ENCODE measurements around the gene ASB16.

ASB16 gene

GRCh38 chr17:44212507-44213402 is 42.3 kb downstream of the ASB16 start:
- TF ChIP-seq BACH2 (CRISPR knock-in tag; IDR thresholded peaks at IDR 0.05; ENCODE audit: borderline replicate concordance) (no peak), PPARA (CRISPR knock-in tag; IDR thresholded peaks at IDR 0.05; ENCODE audit: borderline replicate concordance) (no peak), CREB5 (CRISPR knock-in tag; IDR thresholded peaks at IDR 0.05; ENCODE audit: low read depth) (no peak), ZFP30 (CRISPR knock-in tag; IDR thresholded peaks at IDR 0.05) (no peak), PATZ1 (CRISPR knock-in tag; IDR thresholded peaks at IDR 0.05; ENCODE audit: borderline replicate concordance) (no peak)
- TF ChIP-seq, protein P1, sequence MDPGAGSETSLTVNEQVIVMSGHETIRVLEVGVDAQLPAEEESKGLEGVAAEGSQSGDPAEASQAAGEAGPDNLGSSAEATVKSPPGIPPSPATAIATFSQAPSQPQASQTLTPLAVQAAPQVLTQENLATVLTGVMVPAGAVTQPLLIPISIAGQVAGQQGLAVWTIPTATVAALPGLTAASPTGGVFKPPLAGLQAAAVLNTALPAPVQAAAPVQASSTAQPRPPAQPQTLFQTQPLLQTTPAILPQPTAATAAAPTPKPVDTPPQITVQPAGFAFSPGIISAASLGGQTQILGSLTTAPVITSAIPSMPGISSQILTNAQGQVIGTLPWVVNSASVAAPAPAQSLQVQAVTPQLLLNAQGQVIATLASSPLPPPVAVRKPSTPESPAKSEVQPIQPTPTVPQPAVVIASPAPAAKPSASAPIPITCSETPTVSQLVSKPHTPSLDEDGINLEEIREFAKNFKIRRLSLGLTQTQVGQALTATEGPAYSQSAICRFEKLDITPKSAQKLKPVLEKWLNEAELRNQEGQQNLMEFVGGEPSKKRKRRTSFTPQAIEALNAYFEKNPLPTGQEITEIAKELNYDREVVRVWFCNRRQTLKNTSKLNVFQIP (CRISPR knock-in tag; IDR thresholded peaks at IDR 0.05; ENCODE audit: borderline replicate concordance, low read depth): no peak
- ATAC-seq: no peak

DNA sequence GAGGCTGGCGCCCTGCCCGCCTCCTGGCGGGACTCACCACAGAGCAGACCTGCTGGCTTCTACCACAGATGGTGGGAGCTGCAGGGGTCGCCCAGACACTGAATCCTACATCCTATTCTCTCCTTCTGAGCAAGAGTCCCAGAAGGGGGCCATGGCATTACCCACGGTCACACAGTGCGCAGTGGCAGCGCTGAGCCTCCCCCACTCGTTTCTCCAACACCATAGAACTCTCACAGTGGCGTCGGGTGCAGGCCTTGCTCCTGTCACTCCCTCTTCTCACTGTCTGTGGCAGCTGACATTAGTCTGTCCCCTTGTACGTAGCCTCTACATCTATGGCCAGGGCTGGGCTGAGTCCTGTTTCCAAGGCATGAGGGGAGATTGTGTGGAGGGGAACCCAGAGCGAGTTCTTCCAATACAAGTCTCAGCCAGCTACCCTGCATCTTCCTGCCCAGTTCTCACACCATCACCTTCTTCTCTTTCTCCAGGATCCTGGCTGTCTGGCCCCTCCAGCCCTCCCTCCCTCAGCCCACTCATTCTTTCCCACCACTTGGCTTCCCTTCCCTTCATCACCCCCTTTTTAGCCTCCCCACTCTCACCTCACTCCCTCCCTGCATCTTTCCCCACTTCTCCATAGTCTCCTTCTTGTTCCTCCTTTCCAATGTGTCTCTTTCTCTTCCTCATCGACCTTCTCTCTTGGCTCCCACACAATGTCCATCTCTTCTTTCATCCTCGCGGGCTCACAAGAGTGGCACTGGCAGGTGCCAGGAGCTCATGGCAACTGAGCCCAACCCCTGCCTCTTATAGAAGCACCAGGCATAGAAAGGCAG is 43.1 kb downstream of the ASB16 start:
- ATAC-seq: no peak
- TF ChIP-seq, protein P2, sequence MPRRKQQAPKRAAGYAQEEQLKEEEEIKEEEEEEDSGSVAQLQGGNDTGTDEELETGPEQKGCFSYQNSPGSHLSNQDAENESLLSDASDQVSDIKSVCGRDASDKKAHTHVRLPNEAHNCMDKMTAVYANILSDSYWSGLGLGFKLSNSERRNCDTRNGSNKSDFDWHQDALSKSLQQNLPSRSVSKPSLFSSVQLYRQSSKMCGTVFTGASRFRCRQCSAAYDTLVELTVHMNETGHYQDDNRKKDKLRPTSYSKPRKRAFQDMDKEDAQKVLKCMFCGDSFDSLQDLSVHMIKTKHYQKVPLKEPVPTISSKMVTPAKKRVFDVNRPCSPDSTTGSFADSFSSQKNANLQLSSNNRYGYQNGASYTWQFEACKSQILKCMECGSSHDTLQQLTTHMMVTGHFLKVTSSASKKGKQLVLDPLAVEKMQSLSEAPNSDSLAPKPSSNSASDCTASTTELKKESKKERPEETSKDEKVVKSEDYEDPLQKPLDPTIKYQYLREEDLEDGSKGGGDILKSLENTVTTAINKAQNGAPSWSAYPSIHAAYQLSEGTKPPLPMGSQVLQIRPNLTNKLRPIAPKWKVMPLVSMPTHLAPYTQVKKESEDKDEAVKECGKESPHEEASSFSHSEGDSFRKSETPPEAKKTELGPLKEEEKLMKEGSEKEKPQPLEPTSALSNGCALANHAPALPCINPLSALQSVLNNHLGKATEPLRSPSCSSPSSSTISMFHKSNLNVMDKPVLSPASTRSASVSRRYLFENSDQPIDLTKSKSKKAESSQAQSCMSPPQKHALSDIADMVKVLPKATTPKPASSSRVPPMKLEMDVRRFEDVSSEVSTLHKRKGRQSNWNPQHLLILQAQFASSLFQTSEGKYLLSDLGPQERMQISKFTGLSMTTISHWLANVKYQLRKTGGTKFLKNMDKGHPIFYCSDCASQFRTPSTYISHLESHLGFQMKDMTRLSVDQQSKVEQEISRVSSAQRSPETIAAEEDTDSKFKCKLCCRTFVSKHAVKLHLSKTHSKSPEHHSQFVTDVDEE (CRISPR knock-in tag; IDR thresholded peaks at IDR 0.05): no peak
- TF ChIP-seq RARB (CRISPR knock-in tag; IDR thresholded peaks at IDR 0.05): no peak
- no peak for TF ChIP-seq ZNF70 (CRISPR knock-in tag; IDR thresholded peaks at IDR 0.05)
- TF ChIP-seq CSDC2 (CRISPR knock-in tag; IDR thresholded peaks at IDR 0.05): no peak
- no peak for TF ChIP-seq CREB5 (CRISPR knock-in tag; IDR thresholded peaks at IDR 0.05; ENCODE audit: low read depth)
- no peak for TF ChIP-seq GLIS3 (CRISPR knock-in tag; IDR thresholded peaks at IDR 0.05)
- TF ChIP-seq TOX (CRISPR knock-in tag; IDR thresholded peaks at IDR 0.05; ENCODE audit: borderline replicate concordance): no peak
- TF ChIP-seq, protein P1 (CRISPR knock-in tag; IDR thresholded peaks at IDR 0.05; ENCODE audit: borderline replicate concordance, low read depth): no peak
- no peak for TF ChIP-seq ZNF8 (CRISPR knock-in tag; IDR thresholded peaks at IDR 0.05)
- TF ChIP-seq ZFP30 (CRISPR knock-in tag; IDR thresholded peaks at IDR 0.05): no peak
- no peak for TF ChIP-seq BACH2 (CRISPR knock-in tag; IDR thresholded peaks at IDR 0.05; ENCODE audit: borderline replicate concordance)
- no peak for TF ChIP-seq PPARA (CRISPR knock-in tag; IDR thresholded peaks at IDR 0.05; ENCODE audit: borderline replicate concordance)

GRCh38 chr17:44214230-44214494 is 43.7 kb downstream of the ASB16 start:
- no peak for ATAC-seq
- TF ChIP-seq ZNF8 (CRISPR knock-in tag; IDR thresholded peaks at IDR 0.05) (no peak), ZFP3 (CRISPR knock-in tag; IDR thresholded peaks at IDR 0.05) (no peak), BACH2 (CRISPR knock-in tag; IDR thresholded peaks at IDR 0.05; ENCODE audit: borderline replicate concordance) (no peak), ZNF565 (CRISPR knock-in tag; conservative IDR thresholded peaks at IDR 0.05; ENCODE audit: low read depth) (no peak), CREB5 (CRISPR knock-in tag; IDR thresholded peaks at IDR 0.05; ENCODE audit: low read depth) (no peak), SNAI2 (CRISPR knock-in tag; IDR thresholded peaks at IDR 0.05) (no peak), ZFP30 (CRISPR knock-in tag; IDR thresholded peaks at IDR 0.05) (no peak), TOX (CRISPR knock-in tag; IDR thresholded peaks at IDR 0.05; ENCODE audit: borderline replicate concordance) (no peak), ZNF70 (CRISPR knock-in tag; IDR thresholded peaks at IDR 0.05) (no peak)
- TF ChIP-seq, protein P2 (CRISPR knock-in tag; IDR thresholded peaks at IDR 0.05): no peak

All from SK-N-SH treated with all-trans-retinoic acid at 6 μM for 48 hours (cell line).